A673 (cell line): ENCODE data around the gene SACM1L. TPM values are rescaled to one million over a fixed set of nuclear protein-coding genes. Genes with fewer than 3 reads are reported as not detected.

Source experiments
- BruUV-seq: library from RNA; stranded (reverse); fragments of 400-500 nt; replicated peaks from 2 replicates; lab custom pipeline; 2021; lab: Mats Ljungman, UMichigan
- CTCF ChIA-PET: fragments of 300-600 bp; sonication (Branson Sonifier 250); formaldehyde crosslinking; loops from one replicate; lab custom pipeline; 2022; ENCODE audit warnings: antibody characterized with exemption; lab: Charles Lee
- POLR2A ChIA-PET: fragments of 300-600 bp; sonication (Branson Sonifier 250); formaldehyde crosslinking; loops from one replicate; lab custom pipeline; 2022; ENCODE audit warnings: antibody characterized with exemption; ENCODE audit not compliant: low non-redundant PET; lab: Charles Lee
- DNase-seq: peaks from one replicate; pipeline ENCODE4 v3.0.0-alpha.2; 2015; ENCODE audit warnings: low spot score
- H3K27ac ChIP-seq: fragments of 200-600 bp; sonication (generic); 2 replicates; pipeline ENCODE4 v1.5.1; 2016; ENCODE audit warnings: mixed run types, low read depth, mild to moderate bottlenecking, mixed read lengths, antibody characterized with exemption, low read length; ENCODE audit not compliant: poor library complexity, severe bottlenecking
- H3K27me3 ChIP-seq: fragments of 200-600 bp; sonication (generic); replicated peaks from 2 replicates; pipeline ENCODE4 v1.6.1; 2017; ENCODE audit warnings: mixed run types, low read depth, mild to moderate bottlenecking, mixed read lengths, antibody characterized with exemption, low read length; ENCODE audit not compliant: insufficient read depth, poor library complexity
- H3K36me3 ChIP-seq: fragments of 200-600 bp; sonication (generic); 2 replicates; pipeline ENCODE4 v1.6.1; 2016; ENCODE audit warnings: mixed run types, mild to moderate bottlenecking, mixed read lengths, antibody characterized with exemption, low read length; ENCODE audit not compliant: insufficient read depth, poor library complexity, severe bottlenecking
- H3K4me1 ChIP-seq: fragments of 200-600 bp; sonication (generic); 2 replicates; pipeline ENCODE4 v1.6.1; 2017; ENCODE audit warnings: mixed run types, mild to moderate bottlenecking, mixed read lengths, antibody characterized with exemption, low read length; ENCODE audit not compliant: insufficient read depth, poor library complexity, severe bottlenecking
- H3K4me3 ChIP-seq: fragments of 200-600 bp; sonication (generic); 2 replicates; pipeline ENCODE4 v1.5.1; 2016; ENCODE audit warnings: low read depth, mixed run types, mild to moderate bottlenecking, mixed read lengths, low read length; ENCODE audit not compliant: poor library complexity, severe bottlenecking
- H3K9me3 ChIP-seq: fragments of 200-600 bp; sonication (generic); 2 replicates; pipeline ENCODE4 v1.6.1; 2016; ENCODE audit warnings: mixed run types, low read depth, mild to moderate bottlenecking, mixed read lengths, antibody characterized with exemption, low read length; ENCODE audit not compliant: poor library complexity, severe bottlenecking
- EZH2 ChIP-seq: fragments of 200-600 bp; sonication (generic); IDR thresholded peaks from 2 replicates; pipeline ENCODE4 v1.6.1; 2017; ENCODE audit warnings: borderline replicate concordance, low read depth, mild to moderate bottlenecking, mixed read lengths, antibody characterized with exemption, low read length; ENCODE audit not compliant: poor library complexity, severe bottlenecking
- intact Hi-C: fragments of 100-400 bp; cut with micrococcal nuclease; formaldehyde crosslinking; loops from one replicate; pipeline ENCODE4 v1.10.0; 2022; ENCODE audit not compliant: unreplicated experiment
- total RNA-seq: library from RNA; stranded (reverse); gene quantifications from 2 replicates; pipeline ENCODE4 v1.2.3, GENCODE V29; 2021
- TF ChIP-seq, protein P1 (sequence below): fragments of 300-800, 200-600 bp; sonication (generic); conservative IDR thresholded peaks from 2 replicates; pipeline ENCODE4 v1.5.1; 2017; ENCODE audit warnings: low read depth, mild to moderate bottlenecking, antibody characterized with exemption, low read length, moderate library complexity, mixed read lengths

SACM1L gene
- total RNA-seq, 1 experiment from 2014 or later: 32.8 TPM

DNA sequence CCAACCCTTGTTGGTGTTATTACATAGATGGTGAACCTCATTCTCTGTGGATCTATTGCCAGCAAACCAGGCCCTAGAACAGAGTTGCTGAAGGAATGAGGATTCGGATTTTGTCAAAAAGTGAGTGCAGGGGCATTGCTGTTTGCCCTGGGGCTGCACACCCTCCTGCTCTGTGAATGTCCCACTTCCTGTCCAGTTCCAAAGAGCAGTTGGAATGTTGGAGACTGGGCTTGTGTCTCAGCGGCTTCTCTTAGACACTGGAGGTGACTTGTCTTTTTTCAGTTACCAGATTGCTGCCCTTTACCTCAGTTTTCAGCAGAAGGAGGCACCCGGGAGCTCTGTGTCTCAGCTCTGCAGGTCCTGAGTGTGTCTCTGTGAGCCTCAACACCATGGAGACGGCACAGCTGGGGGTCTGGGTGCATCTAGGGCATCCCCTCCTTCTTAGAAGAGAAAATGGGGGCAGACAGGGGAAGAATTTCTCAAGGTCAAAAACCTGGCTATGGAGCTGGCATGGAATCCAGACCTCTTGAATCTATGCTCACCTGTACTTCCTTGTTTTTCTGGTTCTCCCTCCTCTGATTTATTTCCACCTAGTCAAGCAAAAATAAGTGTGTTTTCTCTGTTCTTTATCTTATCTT is 48.4 kb upstream of the SACM1L start:
- Histone ChIP-seq H3K4me3 (no peak overlapping the region), H3K27me3 (no peaks in the 10 kb centered on the region), H3K27ac (no peak overlapping the region), H3K36me3 (no peaks in the 10 kb centered on the region), H3K9me3 (no peaks in the 10 kb centered on the region), H3K4me1 (no peaks in the 10 kb centered on the region)
- TF ChIP-seq, protein P1, sequence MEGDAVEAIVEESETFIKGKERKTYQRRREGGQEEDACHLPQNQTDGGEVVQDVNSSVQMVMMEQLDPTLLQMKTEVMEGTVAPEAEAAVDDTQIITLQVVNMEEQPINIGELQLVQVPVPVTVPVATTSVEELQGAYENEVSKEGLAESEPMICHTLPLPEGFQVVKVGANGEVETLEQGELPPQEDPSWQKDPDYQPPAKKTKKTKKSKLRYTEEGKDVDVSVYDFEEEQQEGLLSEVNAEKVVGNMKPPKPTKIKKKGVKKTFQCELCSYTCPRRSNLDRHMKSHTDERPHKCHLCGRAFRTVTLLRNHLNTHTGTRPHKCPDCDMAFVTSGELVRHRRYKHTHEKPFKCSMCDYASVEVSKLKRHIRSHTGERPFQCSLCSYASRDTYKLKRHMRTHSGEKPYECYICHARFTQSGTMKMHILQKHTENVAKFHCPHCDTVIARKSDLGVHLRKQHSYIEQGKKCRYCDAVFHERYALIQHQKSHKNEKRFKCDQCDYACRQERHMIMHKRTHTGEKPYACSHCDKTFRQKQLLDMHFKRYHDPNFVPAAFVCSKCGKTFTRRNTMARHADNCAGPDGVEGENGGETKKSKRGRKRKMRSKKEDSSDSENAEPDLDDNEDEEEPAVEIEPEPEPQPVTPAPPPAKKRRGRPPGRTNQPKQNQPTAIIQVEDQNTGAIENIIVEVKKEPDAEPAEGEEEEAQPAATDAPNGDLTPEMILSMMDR: no peak
- no peak for TF ChIP-seq EZH2
- no peak for DNase-seq
- BruUV-seq: no TSS peak
- POLR2A ChIA-PET: no interaction called here
- CTCF ChIA-PET: no interaction called here
- intact Hi-C loops: no loop called here

DNA sequence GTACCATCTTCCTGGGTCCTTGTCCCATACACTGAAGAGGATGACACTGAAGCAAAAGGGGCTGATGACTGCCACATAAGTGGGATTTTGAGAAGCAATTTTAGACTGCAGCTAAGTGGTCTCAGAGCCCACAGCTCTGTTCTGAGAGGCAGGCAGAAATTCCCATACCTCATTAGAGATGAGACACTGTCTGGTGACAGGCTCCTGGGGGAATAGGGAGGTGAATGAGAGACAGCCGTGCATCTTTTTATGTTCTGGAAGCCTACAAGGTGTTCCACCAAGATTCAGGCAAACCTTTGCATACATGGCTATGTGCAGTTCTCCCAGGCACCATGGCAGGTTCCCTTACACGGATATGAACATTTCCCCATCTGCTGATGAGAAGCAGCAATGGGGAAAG is 47.4 kb upstream of the SACM1L start:
- POLR2A ChIA-PET: no interaction called here
- H3K9me3 ChIP-seq: no peaks in the 10 kb centered on the region
- TF ChIP-seq EZH2: no peak
- TF ChIP-seq, protein P1: no peak
- H3K4me1 ChIP-seq: no peaks in the 10 kb centered on the region
- DNase-seq: no peak
- H3K4me3 ChIP-seq: no peak overlapping the region
- no peak overlapping the region for H3K27ac ChIP-seq
- no peaks in the 10 kb centered on the region for H3K27me3 ChIP-seq
- H3K36me3 ChIP-seq: no peaks in the 10 kb centered on the region
- CTCF ChIA-PET: no interaction called here
- intact Hi-C loops: no loop called here
- no TSS peak for BruUV-seq

DNA sequence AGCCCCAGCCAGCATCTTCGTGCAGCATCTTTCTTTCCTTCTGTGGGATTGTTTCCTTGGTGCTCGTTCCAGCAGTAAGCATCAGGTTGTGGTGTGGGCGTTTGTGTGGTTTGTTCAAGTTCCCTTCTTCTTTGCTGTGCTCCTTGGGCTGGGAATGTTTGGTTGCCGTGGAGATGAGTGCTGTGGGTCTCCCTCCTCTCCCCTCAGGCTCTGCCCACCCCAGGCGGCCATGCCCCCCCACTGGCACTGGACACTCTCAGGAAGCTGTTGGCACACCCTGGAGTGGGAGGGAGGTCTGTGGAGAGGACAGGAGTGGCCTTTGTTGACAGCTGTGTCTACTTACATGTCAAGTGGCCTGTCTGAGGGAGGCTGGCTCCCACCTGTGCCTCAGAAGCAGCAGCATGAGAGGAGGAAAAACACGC is 46.5 kb upstream of the SACM1L start:
- H3K36me3 ChIP-seq: no peaks in the 10 kb centered on the region
- no peaks in the 10 kb centered on the region for H3K4me1 ChIP-seq
- ChIA-PET CTCF (no interaction called here), POLR2A (no interaction called here)
- no TSS peak for BruUV-seq
- no peak for DNase-seq
- intact Hi-C loops: no loop called here
- H3K4me3 ChIP-seq: no peak overlapping the region
- no peak for TF ChIP-seq EZH2
- TF ChIP-seq, protein P1: no peak
- no peak overlapping the region for H3K27ac ChIP-seq
- no peaks in the 10 kb centered on the region for H3K27me3 ChIP-seq
- no peaks in the 10 kb centered on the region for H3K9me3 ChIP-seq
